PFSK-1 (cell line): Measurements from ENCODE around the gene COX6A1.

Experiments
- FOXP2 ChIP-seq: optimal IDR thresholded peaks from 2 replicates; pipeline ENCODE3; 2011; ENCODE audit warnings: borderline replicate concordance, control low read depth, inconsistent platforms; ENCODE audit not compliant: insufficient read depth; ENCODE audit errors: extremely low read length, extremely low read depth
- POLR2AphosphoS5 ChIP-seq: IDR thresholded peaks from 2 replicates; pipeline ENCODE4 v1.6.1; 2012; ENCODE audit warnings: low read depth, mild to moderate bottlenecking, control low read depth, low read length, moderate library complexity
- SIN3A ChIP-seq: IDR thresholded peaks from 2 replicates; pipeline ENCODE4 v1.6.1; 2012; ENCODE audit warnings: mild to moderate bottlenecking, low read length, moderate library complexity, borderline replicate concordance; ENCODE audit not compliant: insufficient read depth
- TAF1 ChIP-seq: IDR thresholded peaks from 2 replicates; pipeline ENCODE4 v1.6.1; 2012; ENCODE audit warnings: low read length, control low read depth, borderline replicate concordance; ENCODE audit not compliant: insufficient read depth
- TF ChIP-seq, protein P1 (sequence below), 2 experiments: IDR thresholded peaks; 2 replicates each; pipeline versions ENCODE4 v1.6.1 to v1.8.0; 2011 to 2012; ENCODE audit warnings: low read depth in 2 of 2, low read length in 2 of 2, control low read depth in 1 of 2, inconsistent platforms in 1 of 2, mild to moderate bottlenecking in 1 of 2, moderate library complexity in 1 of 2; ENCODE audit not compliant: insufficient read depth in 1 of 2

Gene COX6A1

DNA sequence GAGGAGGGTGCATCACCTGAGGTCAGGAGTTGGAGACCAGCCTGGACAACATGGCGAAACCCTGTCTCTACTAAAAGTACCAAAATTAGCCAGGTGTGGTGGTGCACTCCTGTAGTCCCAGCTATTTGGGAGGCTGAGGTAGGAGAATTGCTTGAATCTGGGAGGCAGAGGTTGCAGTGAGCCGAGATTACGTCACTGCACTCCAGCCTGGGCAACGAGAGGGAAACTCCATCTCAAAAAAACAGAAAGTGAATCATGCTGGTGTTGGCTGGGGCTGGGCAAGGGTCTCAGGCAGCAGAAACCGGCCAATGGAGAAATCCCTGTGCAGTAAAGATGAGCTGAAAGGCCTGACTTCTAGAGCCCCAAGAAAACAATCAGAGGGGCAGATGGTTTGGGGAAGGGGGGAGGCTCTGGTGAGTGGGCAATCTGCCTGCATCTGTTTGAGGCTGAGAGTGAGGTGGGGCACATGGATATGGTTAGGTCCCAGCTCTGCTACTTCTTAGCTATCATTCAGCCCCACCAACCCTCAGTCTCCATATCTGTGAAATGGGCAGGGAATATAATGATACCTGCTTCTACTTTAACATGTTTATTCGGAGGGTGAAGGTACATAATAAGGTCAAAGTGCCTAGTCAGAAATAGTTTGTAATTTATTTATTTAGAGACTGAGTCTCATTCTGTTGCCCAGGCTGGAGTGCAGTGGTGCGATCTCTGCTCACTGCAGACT is 21.3 kb upstream of the COX6A1 start:
- no peak for TF ChIP-seq SIN3A
- TF ChIP-seq, protein P1, sequence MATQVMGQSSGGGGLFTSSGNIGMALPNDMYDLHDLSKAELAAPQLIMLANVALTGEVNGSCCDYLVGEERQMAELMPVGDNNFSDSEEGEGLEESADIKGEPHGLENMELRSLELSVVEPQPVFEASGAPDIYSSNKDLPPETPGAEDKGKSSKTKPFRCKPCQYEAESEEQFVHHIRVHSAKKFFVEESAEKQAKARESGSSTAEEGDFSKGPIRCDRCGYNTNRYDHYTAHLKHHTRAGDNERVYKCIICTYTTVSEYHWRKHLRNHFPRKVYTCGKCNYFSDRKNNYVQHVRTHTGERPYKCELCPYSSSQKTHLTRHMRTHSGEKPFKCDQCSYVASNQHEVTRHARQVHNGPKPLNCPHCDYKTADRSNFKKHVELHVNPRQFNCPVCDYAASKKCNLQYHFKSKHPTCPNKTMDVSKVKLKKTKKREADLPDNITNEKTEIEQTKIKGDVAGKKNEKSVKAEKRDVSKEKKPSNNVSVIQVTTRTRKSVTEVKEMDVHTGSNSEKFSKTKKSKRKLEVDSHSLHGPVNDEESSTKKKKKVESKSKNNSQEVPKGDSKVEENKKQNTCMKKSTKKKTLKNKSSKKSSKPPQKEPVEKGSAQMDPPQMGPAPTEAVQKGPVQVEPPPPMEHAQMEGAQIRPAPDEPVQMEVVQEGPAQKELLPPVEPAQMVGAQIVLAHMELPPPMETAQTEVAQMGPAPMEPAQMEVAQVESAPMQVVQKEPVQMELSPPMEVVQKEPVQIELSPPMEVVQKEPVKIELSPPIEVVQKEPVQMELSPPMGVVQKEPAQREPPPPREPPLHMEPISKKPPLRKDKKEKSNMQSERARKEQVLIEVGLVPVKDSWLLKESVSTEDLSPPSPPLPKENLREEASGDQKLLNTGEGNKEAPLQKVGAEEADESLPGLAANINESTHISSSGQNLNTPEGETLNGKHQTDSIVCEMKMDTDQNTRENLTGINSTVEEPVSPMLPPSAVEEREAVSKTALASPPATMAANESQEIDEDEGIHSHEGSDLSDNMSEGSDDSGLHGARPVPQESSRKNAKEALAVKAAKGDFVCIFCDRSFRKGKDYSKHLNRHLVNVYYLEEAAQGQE (IDR thresholded peaks at IDR 0.05; ENCODE audit: insufficient read depth in 1 of 2, low read depth in 2 of 2, low read length in 2 of 2), result no peak
- no peak for TF ChIP-seq TAF1
- TF ChIP-seq POLR2AphosphoS5, result no peak
- TF ChIP-seq FOXP2, result no peak

DNA sequence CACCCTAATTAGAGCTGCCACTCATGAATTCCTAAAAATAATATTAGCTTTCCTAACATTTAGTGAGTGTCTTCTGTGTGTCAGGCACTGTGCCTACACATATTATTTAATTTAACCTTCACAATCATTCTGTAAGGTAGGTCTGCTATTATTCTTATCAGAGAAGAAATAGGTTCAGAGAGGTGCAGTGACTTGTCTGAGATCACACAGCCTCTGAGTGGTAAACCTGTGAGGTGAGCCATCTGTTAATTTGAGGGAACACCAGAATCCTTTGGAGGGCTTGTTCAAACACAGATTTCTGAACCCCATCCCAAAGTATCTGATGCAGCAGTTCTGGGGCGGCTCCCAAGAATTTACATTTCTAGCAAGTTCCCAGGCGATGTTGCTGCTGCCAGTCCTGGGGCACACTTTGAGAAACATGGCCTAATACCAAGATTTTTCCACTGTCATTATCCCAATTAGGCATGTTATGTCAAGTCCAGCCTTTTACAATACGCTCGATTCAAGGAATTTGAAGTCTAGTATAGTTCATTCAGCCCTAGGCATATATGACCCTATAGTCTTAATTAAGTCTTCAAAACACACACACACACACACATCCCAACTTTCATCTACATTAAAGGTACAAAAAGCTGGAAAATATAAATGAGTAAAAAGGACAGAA is 19.9 kb upstream of the COX6A1 start:
- TF ChIP-seq POLR2AphosphoS5 (no peak), TAF1 (no peak), FOXP2 (no peak), SIN3A (no peak)
- TF ChIP-seq, protein P1 (IDR thresholded peaks at IDR 0.05; ENCODE audit: insufficient read depth in 1 of 2, low read depth in 2 of 2, low read length in 2 of 2), result no peak

GRCh38 chr12:120421701-120422100 is 16.2 kb upstream of the COX6A1 start:
- TF ChIP-seq SIN3A, result no peak
- no peak for TF ChIP-seq FOXP2
- no peak for TF ChIP-seq POLR2AphosphoS5
- TF ChIP-seq TAF1, result no peak
- TF ChIP-seq, protein P1 (IDR thresholded peaks at IDR 0.05; ENCODE audit: insufficient read depth in 1 of 2, low read depth in 2 of 2, low read length in 2 of 2), result no peak

- TF ChIP-seq SIN3A (no peak), FOXP2 (no peak), POLR2AphosphoS5 (no peak), TAF1 (no peak)
- TF ChIP-seq, protein P1 (IDR thresholded peaks at IDR 0.05; ENCODE audit: insufficient read depth in 1 of 2, low read depth in 2 of 2, low read length in 2 of 2), result no peak
Measured at GRCh38 chr12:120422892-120423456, 14.9 kb upstream of the COX6A1 start.
